Fibroblast of lung (primary cell): ENCODE data around the gene BBS9. TPM values are rescaled to one million over a fixed set of nuclear protein-coding genes. Genes with fewer than 3 reads are reported as not detected.

Experiments
- DNase-seq, 2 donors: peaks; one replicate each; pipeline versions ENCODE4 v3.0.0 to v3.0.0-alpha.2; 2010; ENCODE audit warnings: low read depth in 2 of 2
- H2AFZ ChIP-seq: 2 replicates; pipeline ENCODE4 v1.5.1; 2012; ENCODE audit warnings: low read length, control low read depth, inconsistent platforms
- H3K27ac ChIP-seq: 2 replicates; pipeline ENCODE4 v1.5.1; 2011; ENCODE audit warnings: low read length, control low read depth; ENCODE audit not compliant: insufficient read depth
- H3K27me3 ChIP-seq: 2 replicates; pipeline ENCODE4 v1.5.1; 2011; ENCODE audit warnings: mild to moderate bottlenecking, low read length; ENCODE audit not compliant: control insufficient read depth, insufficient read depth
- H3K36me3 ChIP-seq: 2 replicates; pipeline ENCODE4 v1.5.1; 2011; ENCODE audit warnings: low read length; ENCODE audit not compliant: control insufficient read depth, insufficient read depth
- H3K4me1 ChIP-seq: 2 replicates; pipeline ENCODE4 v1.5.1; 2011; ENCODE audit warnings: low read length; ENCODE audit not compliant: control insufficient read depth, insufficient read depth; ENCODE audit errors: extremely low read depth
- H3K4me2 ChIP-seq: 2 replicates; pipeline ENCODE4 v1.5.1; 2011; ENCODE audit warnings: low read length, control low read depth; ENCODE audit not compliant: insufficient read depth; ENCODE audit errors: extremely low read depth
- H3K4me3 ChIP-seq, 4 experiments: fragments of 200-600 bp in 1 of 4; sonication (generic) in 1 of 4; replicated peaks in 1 of 4; 2 replicates each; pipeline ENCODE4 v1.5.1; 2011 to 2016; ENCODE audit warnings: low read length in 4 of 4, low read depth in 3 of 4, mild to moderate bottlenecking in 3 of 4, control low read depth in 2 of 4, inconsistent platforms in 1 of 4, mixed read lengths in 1 of 4; ENCODE audit not compliant: insufficient read depth in 1 of 4; ENCODE audit errors: control extremely low read depth in 1 of 4
- H3K79me2 ChIP-seq: 2 replicates; pipeline ENCODE4 v1.5.1; 2012; ENCODE audit warnings: mild to moderate bottlenecking, low read length, inconsistent platforms; ENCODE audit not compliant: control insufficient read depth, insufficient read depth
- H3K9ac ChIP-seq: 2 replicates; pipeline ENCODE4 v1.5.1; 2011; ENCODE audit warnings: mild to moderate bottlenecking, low read length, control low read depth; ENCODE audit not compliant: insufficient read depth
- H3K9me3 ChIP-seq: 2 replicates; pipeline ENCODE4 v1.5.1; 2012; ENCODE audit warnings: low read depth, low read length; ENCODE audit not compliant: control insufficient read depth, insufficient read depth
- H4K20me1 ChIP-seq: 2 replicates; pipeline ENCODE4 v1.5.1; 2011; ENCODE audit warnings: low read length; ENCODE audit not compliant: control insufficient read depth, insufficient read depth; ENCODE audit errors: extremely low read depth
- CTCF ChIP-seq, 2 donors: IDR thresholded peaks in 1 of 2; conservative IDR thresholded peaks in 1 of 2; 1 replicate in 1 of 2; 2 replicates in 1 of 2; pipeline ENCODE4 v1.5.1; 2011 to 2012; ENCODE audit warnings: low read length in 2 of 2, control low read depth in 1 of 2, inconsistent platforms in 1 of 2, low read depth in 1 of 2, mild to moderate bottlenecking in 1 of 2
- EZH2 ChIP-seq: IDR thresholded peaks from 2 replicates; pipeline ENCODE4 v1.5.1; 2012; ENCODE audit warnings: low read length, control low read depth, mild to moderate bottlenecking; ENCODE audit errors: missing control alignments
- polyA plus RNA-seq, 2 donors: library from polyadenylated mRNA; depleted of rRNA in 1 of 2; stranded (reverse) in 1 of 2; unstranded in 1 of 2; fragments of >200 nt; gene quantifications; 2 replicates each; pipeline ENCODE4 v1.2.1, GENCODE V29; 2011 to 2012; ENCODE audit warnings: missing spikeins in 1 of 2
- total RNA-seq: library from RNA; depleted of rRNA; stranded (reverse); fragments of >200 nt; gene quantifications from 2 replicates; pipeline ENCODE4 v1.2.1, GENCODE V29; 2014

The BBS9 gene
- total and polyA plus RNA-seq, 2 donors (not counting 1 experiment from before 2014, with no cell fraction given): 19.1 to 26.9 TPM

DNA sequence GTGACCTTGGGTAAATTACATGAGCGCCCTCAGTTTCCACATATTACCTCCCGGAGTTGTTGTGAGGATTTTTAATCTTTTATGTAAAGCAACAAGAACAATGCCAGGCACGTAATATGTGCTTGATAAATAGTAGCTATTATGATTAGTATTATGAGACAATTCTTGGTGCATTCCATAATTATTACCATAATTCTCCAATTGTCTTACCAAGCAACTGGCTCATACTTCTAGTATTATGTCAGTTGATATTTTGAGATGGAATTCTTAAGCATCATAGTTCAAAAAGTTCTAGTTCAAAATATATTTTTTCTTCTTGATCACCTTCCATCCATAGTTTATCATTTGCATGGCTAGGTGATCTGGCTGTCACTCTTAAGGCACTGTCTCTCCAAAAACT is 259.0 kb downstream of the BBS9 start:
- Histone ChIP-seq H3K27ac (no peak overlapping the region), H3K9ac (no peak overlapping the region), H3K27me3 (no peaks in the 10 kb centered on the region), H2AFZ (no peak overlapping the region), H3K36me3 (no peaks in the 10 kb centered on the region), H3K79me2 (no peaks in the 10 kb centered on the region), H4K20me1 (no peaks in the 10 kb centered on the region), H3K4me1 (no peaks in the 10 kb centered on the region), H3K9me3 (no peaks in the 10 kb centered on the region), H3K4me2 (no peak overlapping the region), H3K4me3 (no peak overlapping the region)
- TF ChIP-seq CTCF (conservative IDR thresholded peaks at IDR 0.05 in 1 of 2, IDR thresholded peaks at IDR 0.05 in 1 of 2; ENCODE audit: low read depth in 1 of 2, low read length in 2 of 2) (no peak), EZH2 (no peak)
- peak in 1 of 2 donors; percentile 9 for DNase-seq

DNA sequence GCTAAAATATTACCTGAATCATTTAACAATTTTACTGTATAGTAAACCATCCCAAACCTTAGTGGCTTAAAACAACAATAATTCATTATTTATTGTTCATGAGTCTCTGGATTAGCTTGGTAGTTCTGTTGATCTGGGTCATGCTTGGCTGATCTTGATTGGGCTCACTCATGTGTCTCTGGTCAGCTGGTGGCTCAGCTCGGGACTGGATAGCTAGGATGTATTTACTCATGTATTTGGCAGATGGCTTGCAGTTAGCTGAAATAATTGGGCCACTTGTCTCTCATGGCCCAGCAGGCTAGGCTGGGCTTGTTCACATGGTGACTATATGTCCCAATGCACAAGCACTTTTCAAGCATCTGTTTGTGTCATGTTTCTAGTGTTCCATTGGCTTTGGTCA is 262.8 kb downstream of the BBS9 start:
- H3K27ac ChIP-seq: no peak overlapping the region
- H4K20me1 ChIP-seq: no peaks in the 10 kb centered on the region
- no peak for TF ChIP-seq CTCF (conservative IDR thresholded peaks at IDR 0.05 in 1 of 2, IDR thresholded peaks at IDR 0.05 in 1 of 2; ENCODE audit: low read depth in 1 of 2, low read length in 2 of 2)
- TF ChIP-seq EZH2: no peak
- no peaks in the 10 kb centered on the region for H3K9me3 ChIP-seq
- H3K4me2 ChIP-seq: no peak overlapping the region
- no peak overlapping the region for H3K9ac ChIP-seq
- no peak overlapping the region for H2AFZ ChIP-seq
- no peaks in the 10 kb centered on the region for H3K4me1 ChIP-seq
- no peaks in the 10 kb centered on the region for H3K36me3 ChIP-seq
- H3K27me3 ChIP-seq: no peaks in the 10 kb centered on the region
- no peaks in the 10 kb centered on the region for H3K79me2 ChIP-seq
- H3K4me3 ChIP-seq: no peak overlapping the region
- DNase-seq: no peak

GRCh38 chr7:33393770-33394169 is 264.4 kb downstream of the BBS9 start:
- H3K4me1 ChIP-seq: no peaks in the 10 kb centered on the region
- DNase-seq: no peak
- no peaks in the 10 kb centered on the region for H3K79me2 ChIP-seq
- H4K20me1 ChIP-seq: no peaks in the 10 kb centered on the region
- H3K27me3 ChIP-seq: no peaks in the 10 kb centered on the region
- H3K4me2 ChIP-seq: no peak overlapping the region
- no peaks in the 10 kb centered on the region for H3K36me3 ChIP-seq
- no peak overlapping the region for H3K27ac ChIP-seq
- no peaks in the 10 kb centered on the region for H3K9me3 ChIP-seq
- H3K9ac ChIP-seq: no peak overlapping the region
- H2AFZ ChIP-seq: no peak overlapping the region
- no peak overlapping the region for H3K4me3 ChIP-seq
- no peak for TF ChIP-seq EZH2
- TF ChIP-seq CTCF (conservative IDR thresholded peaks at IDR 0.05 in 1 of 2, IDR thresholded peaks at IDR 0.05 in 1 of 2; ENCODE audit: low read depth in 1 of 2, low read length in 2 of 2): no peak
